Right lobe of liver (tissue), 4 donors: ENCODE results near the gene DCXR.

Experiments
- CTCF ChIP-seq, 4 donors: fragments of 200-600 bp in 3 of 4; fragments of 450-650 bp in 1 of 4; IDR thresholded peaks; one replicate each; pipeline versions ENCODE4 v1.5.1 to v1.8.0; 2016 to 2022; ENCODE audit warnings: antibody characterized with exemption in 4 of 4, mild to moderate bottlenecking in 2 of 4
- POLR2A ChIP-seq: fragments of 450-650 bp; IDR thresholded peaks from one replicate; pipeline ENCODE4 v1.6.1; 2017; ENCODE audit warnings: antibody characterized with exemption, mild to moderate bottlenecking
- donor health status: DM: no; HTN: no; CAD: no.
- donor health status: DM: no; HTN: no; CAD: no.
- donor health status: DM: no; HTN: yes; CAD: no.

DNA sequence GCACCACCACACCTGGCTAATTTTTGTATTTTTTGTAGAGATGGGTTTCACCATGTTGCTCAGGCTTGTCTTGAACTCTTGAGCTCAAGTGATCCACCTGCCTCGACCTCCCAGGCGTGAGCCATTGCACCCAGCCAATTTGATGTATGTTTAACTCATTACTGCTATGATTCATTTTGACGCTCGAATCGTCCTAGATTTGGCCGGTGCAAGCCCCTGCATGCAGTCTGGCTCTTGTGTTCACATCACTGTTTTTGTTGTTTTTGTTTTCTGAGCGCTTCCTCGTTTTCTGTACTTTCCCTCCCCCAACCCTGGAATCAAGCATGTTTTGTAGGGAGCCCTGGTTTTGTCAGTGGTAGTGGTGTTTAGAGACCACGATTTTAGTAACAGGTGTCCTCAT, 35.9 kb upstream of the DCXR start:
- TF ChIP-seq POLR2A (no peak), CTCF (IDR thresholded peaks at IDR 0.05) (no peak)
